ENCODE measurements around the gene MGAM2.

DNA sequence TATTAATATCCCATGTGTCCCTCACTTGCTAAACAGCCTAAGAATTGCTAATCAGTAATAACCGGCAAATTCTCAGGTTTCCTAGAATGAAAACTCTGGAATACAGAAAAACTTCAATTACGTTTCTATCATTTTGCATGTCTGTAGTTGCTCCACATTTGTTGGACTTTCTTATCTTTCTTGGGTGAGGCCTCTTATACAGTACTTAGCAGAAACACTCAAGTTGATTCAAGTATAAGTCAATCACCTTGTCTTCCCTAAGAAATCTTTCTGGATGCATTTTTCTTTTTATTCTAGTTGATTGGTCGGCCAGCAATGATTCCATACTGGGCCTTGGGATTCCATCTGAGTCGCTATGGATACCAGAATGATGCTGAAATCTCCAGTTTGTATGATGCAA, 61.4 kb downstream of the MGAM2 start:
- TF ChIP-seq, protein P1, sequence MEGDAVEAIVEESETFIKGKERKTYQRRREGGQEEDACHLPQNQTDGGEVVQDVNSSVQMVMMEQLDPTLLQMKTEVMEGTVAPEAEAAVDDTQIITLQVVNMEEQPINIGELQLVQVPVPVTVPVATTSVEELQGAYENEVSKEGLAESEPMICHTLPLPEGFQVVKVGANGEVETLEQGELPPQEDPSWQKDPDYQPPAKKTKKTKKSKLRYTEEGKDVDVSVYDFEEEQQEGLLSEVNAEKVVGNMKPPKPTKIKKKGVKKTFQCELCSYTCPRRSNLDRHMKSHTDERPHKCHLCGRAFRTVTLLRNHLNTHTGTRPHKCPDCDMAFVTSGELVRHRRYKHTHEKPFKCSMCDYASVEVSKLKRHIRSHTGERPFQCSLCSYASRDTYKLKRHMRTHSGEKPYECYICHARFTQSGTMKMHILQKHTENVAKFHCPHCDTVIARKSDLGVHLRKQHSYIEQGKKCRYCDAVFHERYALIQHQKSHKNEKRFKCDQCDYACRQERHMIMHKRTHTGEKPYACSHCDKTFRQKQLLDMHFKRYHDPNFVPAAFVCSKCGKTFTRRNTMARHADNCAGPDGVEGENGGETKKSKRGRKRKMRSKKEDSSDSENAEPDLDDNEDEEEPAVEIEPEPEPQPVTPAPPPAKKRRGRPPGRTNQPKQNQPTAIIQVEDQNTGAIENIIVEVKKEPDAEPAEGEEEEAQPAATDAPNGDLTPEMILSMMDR (IDR thresholded peaks at IDR 0.05) = no peak
- TF ChIP-seq ESRRA (IDR thresholded peaks at IDR 0.05; ENCODE audit: borderline replicate concordance, low read length) = no peak
- TF ChIP-seq, protein P2, sequence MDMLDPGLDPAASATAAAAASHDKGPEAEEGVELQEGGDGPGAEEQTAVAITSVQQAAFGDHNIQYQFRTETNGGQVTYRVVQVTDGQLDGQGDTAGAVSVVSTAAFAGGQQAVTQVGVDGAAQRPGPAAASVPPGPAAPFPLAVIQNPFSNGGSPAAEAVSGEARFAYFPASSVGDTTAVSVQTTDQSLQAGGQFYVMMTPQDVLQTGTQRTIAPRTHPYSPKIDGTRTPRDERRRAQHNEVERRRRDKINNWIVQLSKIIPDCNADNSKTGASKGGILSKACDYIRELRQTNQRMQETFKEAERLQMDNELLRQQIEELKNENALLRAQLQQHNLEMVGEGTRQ (IDR thresholded peaks at IDR 0.05) = no peak
- TF ChIP-seq CEBPB (IDR thresholded peaks at IDR 0.05) = no peak
- no peak for TF ChIP-seq ZFP36 (IDR thresholded peaks at IDR 0.05; ENCODE audit: borderline replicate concordance, partially characterized antibody)
- no peak for TF ChIP-seq FOSB (CRISPR knock-in tag; IDR thresholded peaks at IDR 0.05)
- no peak for TF ChIP-seq MAFK (IDR thresholded peaks at IDR 0.05; ENCODE audit: partially characterized antibody)
- TF ChIP-seq, protein P3, sequence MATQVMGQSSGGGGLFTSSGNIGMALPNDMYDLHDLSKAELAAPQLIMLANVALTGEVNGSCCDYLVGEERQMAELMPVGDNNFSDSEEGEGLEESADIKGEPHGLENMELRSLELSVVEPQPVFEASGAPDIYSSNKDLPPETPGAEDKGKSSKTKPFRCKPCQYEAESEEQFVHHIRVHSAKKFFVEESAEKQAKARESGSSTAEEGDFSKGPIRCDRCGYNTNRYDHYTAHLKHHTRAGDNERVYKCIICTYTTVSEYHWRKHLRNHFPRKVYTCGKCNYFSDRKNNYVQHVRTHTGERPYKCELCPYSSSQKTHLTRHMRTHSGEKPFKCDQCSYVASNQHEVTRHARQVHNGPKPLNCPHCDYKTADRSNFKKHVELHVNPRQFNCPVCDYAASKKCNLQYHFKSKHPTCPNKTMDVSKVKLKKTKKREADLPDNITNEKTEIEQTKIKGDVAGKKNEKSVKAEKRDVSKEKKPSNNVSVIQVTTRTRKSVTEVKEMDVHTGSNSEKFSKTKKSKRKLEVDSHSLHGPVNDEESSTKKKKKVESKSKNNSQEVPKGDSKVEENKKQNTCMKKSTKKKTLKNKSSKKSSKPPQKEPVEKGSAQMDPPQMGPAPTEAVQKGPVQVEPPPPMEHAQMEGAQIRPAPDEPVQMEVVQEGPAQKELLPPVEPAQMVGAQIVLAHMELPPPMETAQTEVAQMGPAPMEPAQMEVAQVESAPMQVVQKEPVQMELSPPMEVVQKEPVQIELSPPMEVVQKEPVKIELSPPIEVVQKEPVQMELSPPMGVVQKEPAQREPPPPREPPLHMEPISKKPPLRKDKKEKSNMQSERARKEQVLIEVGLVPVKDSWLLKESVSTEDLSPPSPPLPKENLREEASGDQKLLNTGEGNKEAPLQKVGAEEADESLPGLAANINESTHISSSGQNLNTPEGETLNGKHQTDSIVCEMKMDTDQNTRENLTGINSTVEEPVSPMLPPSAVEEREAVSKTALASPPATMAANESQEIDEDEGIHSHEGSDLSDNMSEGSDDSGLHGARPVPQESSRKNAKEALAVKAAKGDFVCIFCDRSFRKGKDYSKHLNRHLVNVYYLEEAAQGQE (IDR thresholded peaks at IDR 0.05) = no peak
- no peak for TF ChIP-seq HOXB5 (CRISPR knock-in tag; IDR thresholded peaks at IDR 0.05)
- TF ChIP-seq NFE2L2 (conservative IDR thresholded peaks at IDR 0.05; ENCODE audit: low read length) = no peak
- no peak for TF ChIP-seq JUN (IDR thresholded peaks at IDR 0.05)
- no peak for TF ChIP-seq SMC3 (IDR thresholded peaks at IDR 0.05)
- TF ChIP-seq POLR2A (IDR thresholded peaks at IDR 0.05; ENCODE audit: low read length) = no peak

Data from A549 (cell line).